T47D (cell line): ENCODE measurements around the gene LAMC3.
"Not testable (repeated sequence)": the region's sequence is repeated elsewhere in the genome, so short reads cannot be mapped to it uniquely, and the experiment has no call there.

ENCODE experiments used
- DNase-seq, 2 experiments: peaks; one replicate each; pipeline versions ENCODE4 v3.0.0 to v3.0.0-alpha.2; 2011 to 2012; ENCODE audit warnings: low read depth in 1 of 2, low spot score in 1 of 2
- JUND ChIP-seq: IDR thresholded peaks from 2 replicates; pipeline ENCODE4 v1.6.1; 2012; ENCODE audit warnings: low read depth
- in situ Hi-C: cut with HindIII; loops from 2 replicates; pipeline ENCODE4 v1.10.0; 2016; ENCODE audit warnings: low sequenced_read_pairs, low pct_unique_long_range_greater_than_20kb

LAMC3 gene

DNA sequence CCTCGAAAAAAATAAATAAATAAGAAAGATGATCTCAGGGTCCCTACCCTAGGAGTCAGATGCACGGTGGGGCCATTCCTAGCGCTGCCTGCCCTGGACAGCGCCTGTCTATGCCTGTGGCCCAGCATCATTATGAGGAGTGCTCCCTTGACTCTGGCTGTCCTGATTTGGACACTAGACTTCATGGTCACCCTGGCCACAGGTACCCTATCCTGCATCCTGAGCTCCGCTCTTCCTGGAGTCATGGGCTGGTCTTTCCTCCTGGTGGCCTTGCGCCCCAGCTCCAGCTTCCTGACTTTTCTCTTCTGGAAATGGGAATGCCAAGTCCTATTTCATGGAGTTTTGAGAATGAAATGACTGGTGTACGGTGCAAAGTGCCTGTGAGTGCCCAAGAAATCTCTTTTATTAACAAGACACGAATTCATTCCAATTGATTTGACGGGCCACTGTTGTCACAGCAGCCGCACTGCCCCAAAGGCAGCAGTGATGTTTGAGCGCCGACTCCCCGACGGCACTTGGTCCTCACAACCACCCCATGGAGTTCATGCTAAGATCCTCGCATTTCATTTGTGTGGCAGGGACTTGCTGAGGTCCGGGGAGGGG is 86.8 kb downstream of the LAMC3 start:
- peak in 1 of 2 experiments; percentile 82 for DNase-seq
- no peak for TF ChIP-seq JUND
- in situ Hi-C loops = no loop called here

DNA sequence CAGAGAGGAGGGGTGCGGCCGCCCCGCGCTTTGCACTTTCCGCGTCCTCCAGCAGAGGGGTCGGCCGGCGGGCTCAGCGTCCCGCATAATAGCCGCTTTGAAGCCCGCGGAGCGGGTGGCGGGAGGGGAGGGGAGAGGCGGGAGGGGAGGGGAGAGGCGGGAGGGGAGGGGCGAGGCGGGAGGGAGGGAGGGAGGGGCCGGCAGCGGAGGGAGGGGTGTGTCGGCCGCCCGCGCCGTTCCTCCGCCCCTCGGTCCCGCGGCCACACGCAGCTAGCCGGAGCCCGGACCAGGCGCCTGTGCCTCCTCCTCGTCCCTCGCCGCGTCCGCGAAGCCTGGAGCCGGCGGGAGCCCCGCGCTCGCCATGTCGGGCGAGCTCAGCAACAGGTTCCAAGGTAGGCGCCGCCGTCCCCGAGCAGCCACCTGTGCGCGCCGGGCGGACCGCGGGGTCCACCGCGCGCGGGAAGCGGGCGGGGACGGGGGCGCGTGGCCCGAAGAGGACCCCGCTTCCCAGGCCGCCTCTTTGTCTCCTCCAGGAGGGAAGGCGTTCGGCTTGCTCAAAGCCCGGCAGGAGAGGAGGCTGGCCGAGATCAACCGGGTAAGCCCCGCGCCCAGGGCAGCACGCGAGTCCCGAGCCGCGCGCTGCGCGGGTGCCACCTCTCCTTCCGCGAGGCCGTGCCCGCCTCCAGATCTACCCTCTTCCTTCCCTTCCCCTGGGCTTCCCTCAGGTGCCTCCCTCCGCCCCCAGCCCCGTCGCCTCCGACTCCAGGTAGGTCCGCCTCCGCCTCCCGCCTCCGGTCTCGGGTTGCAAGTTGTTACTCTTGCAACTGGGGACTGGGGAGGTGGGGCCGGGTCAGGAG is 87.5 kb downstream of the LAMC3 start, which contains the start of gene AIF1L:
Gene AIF1L, plus strand, starts transcription at position 263 of the 857 bp plus-strand sequence. Its CDS starts 99 bp downstream, at position 362.
- peak; percentile 90 to 91 for DNase-seq
- no peak for TF ChIP-seq JUND
- in situ Hi-C loops = no loop called here

DNA sequence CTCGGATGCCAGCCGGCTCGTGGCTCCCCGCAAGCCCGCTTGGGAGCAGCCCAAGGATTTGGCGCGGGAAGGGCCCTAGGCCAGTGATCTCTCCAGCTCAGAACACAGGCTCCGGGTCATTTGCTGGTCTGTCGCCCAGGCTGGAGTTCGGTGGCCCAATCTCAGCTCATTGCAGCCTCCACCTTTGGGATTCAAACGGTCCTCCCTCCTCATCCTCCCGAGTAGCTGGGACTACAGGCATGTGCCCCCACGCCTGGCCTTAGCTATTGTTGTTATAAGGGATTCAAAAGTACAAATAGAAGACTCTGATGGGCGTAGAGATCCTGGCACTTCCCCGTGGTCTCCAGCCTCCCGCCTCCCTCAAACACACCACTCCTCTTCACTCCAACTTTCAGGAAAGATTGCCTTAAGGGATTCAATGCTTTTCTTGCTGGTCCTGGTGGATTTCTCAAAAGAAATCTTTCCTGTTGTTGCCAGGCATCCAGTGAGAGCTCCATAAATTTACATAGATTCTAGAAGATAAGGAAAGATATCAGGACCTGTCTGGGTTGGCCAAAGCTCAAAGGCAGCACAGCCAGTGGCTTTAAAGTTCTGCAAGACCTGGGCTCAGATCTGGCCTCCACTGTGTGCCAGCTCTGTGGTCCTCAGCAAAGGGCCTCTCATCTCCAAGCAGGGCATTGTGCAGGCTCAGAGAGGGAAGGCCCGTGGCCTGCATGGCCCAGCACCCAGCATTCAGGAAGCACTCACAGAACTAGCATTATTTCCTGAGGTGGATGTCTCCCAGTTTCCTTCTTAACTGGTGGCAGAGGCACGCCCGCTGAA is 88.4 kb downstream of the LAMC3 start:
- no peak for TF ChIP-seq JUND
- no peak for DNase-seq
- in situ Hi-C loops = no loop called here

DNA sequence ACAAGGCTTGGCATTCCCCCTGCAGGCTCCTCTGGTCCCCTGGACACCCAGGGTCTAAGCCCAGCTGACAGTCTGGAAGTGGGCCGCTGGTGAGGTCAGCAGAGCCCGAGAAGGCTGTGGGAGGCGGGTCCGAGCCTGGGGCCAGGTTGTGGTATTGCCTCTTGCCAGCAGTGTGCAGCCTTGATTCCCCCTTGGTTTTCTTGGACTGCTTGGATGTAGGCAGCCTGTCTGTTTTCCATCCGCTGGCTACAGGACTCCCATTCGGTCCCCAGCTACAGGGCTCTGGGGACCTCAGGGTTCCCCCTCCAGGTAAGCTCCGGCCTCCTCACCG is 88.9 kb downstream of the LAMC3 start:
- no peak for TF ChIP-seq JUND
- in situ Hi-C loops = no loop called here
- DNase-seq = no peak

DNA sequence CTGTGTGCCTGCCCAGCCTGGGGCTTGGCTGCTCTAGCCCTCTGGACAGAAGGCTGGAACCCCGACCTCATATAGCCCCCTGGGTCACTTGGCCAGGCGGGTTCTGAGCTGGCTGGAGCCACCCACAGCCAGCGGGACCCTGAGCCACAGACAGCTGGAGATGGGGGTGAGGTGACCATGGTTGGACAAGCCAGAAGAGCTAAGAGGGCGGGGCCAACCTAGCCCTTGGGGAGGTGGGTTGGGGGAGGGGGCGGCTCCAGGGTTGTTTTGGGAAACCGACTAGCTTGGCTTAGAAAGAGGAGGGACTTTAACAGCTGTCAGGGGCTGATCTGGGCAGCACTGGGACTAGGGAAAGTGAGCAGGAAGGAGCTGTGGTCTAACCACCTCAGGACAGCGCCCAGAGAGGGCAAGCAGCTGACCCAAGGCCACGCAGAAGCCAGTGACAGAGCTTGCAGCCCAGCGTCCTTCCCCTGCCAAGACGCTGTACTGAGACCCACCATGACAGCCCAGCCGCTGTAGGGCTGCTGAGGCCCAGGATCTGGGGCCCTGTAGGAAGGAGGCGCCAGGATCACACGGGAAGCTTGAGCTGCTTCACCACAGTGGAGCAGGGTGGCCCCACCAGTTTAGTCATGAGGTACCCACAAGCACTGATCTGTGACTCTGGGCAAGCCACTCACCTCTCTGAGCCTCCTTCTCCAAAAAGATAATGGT is 89.6 kb downstream of the LAMC3 start:
- TF ChIP-seq JUND = no peak
- in situ Hi-C loops = no loop called here
- DNase-seq = no peak

DNA sequence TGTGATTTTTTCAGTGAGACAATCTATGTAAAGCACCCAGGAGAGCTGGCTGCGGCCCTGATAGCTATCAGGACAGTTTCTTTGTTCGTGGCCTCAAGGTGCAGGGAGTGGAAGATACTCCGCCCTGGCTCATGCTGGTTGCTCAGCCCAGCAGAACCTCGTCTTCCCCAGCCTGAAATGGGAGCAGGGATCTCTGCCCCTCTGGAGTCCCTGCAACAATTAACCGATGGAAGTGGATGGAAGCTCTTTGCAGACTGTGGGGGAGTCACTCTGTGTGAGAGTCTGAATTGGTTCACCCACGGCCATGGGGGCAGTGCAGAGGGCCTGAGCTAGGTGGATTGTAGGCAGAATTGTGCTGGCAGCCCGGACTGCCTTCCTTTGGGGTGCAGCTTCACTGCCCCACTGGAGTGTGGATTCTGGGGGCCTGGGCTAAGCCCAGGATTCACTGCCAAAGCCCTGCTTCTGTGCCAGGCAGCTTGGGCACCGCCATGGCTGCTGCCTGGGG is 90.2 kb downstream of the LAMC3 start:
- in situ Hi-C loops = no loop called here

GRCh38 chr9:131099845-131100244 is 90.9 kb downstream of the LAMC3 start:
- in situ Hi-C loops, DNase-seq: not testable (repeated sequence)

More for the DNA sequence above, 90.2 kb downstream of the LAMC3 start:
- TF ChIP-seq JUND = no peak
- no peak for DNase-seq

GRCh38 chr9:131100445-131100844 is 91.5 kb downstream of the LAMC3 start:
- no peak for TF ChIP-seq JUND
- in situ Hi-C loops = no loop called here
- no peak for DNase-seq

- no peak for TF ChIP-seq JUND
- peak in 1 of 2 experiments; percentile 52 for DNase-seq
- in situ Hi-C loops = no loop called here
Observed at GRCh38 chr9:131101207-131101964, 92.4 kb downstream of the LAMC3 start.

DNA sequence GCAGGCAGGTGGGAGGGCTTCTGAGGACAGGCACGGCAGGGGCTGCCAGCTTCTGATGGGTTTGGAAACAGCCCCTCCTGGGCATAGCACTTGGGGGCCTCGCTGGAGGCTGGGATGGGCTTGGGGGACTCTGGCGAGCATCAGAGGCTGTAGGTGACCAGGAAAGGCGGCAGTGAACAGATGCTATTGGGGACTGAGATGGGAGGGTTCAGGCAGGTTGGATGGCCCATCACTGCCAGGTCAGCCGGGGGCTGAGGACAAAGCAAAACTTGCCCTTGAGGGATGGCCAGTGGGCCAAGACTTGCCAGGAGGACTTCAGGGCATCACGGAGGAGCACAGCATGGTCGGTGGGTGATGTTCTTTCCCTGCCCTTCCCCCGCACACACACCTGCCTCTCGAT is 94.0 kb downstream of the LAMC3 start:
- TF ChIP-seq JUND = no peak
- in situ Hi-C loops = no loop called here
- no peak for DNase-seq

- in situ Hi-C loops = no loop called here
- no peak for TF ChIP-seq JUND
- DNase-seq = no peak
Observed at GRCh38 chr9:131103535-131103934, 94.6 kb downstream of the LAMC3 start.
